HepG2 (cell line): ENCODE measurements around the gene RNFT1. TPM values are rescaled to one million over a fixed set of nuclear protein-coding genes. Genes with fewer than 3 reads are reported as not detected.

Source experiments
- MYC ChIP-seq: sonication (generic); formaldehyde crosslinking; IDR thresholded peaks from 2 replicates; pipeline ENCODE4 v1.9.0; 2021; ENCODE audit warnings: missing genetic modification reagents, borderline replicate concordance
- NAIF1 ChIP-seq: sonication (generic); formaldehyde crosslinking; IDR thresholded peaks from 2 replicates; pipeline ENCODE4 v1.5.0; 2020; ENCODE audit warnings: mild to moderate bottlenecking, missing genetic modification reagents, borderline replicate concordance
- RFX5 ChIP-seq: IDR thresholded peaks from 2 replicates; pipeline ENCODE4 v1.6.1; 2011; ENCODE audit warnings: low read depth, low read length, improper control_type of control experiment
- SMYD3 ChIP-seq: sonication (generic); formaldehyde crosslinking; IDR thresholded peaks from 2 replicates; pipeline ENCODE4 v1.8.1; 2023; ENCODE audit warnings: mild to moderate bottlenecking, missing genetic modification reagents
- TCF7 ChIP-seq: sonication (generic); IDR thresholded peaks from 2 replicates; pipeline ENCODE4 v1.6.1; 2016; ENCODE audit warnings: antibody characterized with exemption, low read depth
- ZBTB8A ChIP-seq: sonication (generic); formaldehyde crosslinking; IDR thresholded peaks from 2 replicates; pipeline ENCODE4 v1.4.0; 2020; ENCODE audit warnings: mild to moderate bottlenecking, low read depth, missing genetic modification reagents, borderline replicate concordance
- ZEB1 ChIP-seq: IDR thresholded peaks from 2 replicates; pipeline ENCODE4 v1.6.1; 2012; ENCODE audit warnings: mild to moderate bottlenecking, low read depth, inconsistent platforms; ENCODE audit not compliant: insufficient replicate concordance
- ZKSCAN8 ChIP-seq: IDR thresholded peaks from 2 replicates; pipeline ENCODE4 v1.6.1; 2016; ENCODE audit warnings: borderline replicate concordance, missing genetic modification reagents, missing compliant biosample characterization
- ZNF33A ChIP-seq: sonication (generic); formaldehyde crosslinking; IDR thresholded peaks from 2 replicates; pipeline ENCODE4 v1.5.1; 2020; ENCODE audit warnings: missing genetic modification reagents, mild to moderate bottlenecking, moderate library complexity, borderline replicate concordance
- ZNF552 ChIP-seq: sonication (generic); formaldehyde crosslinking; IDR thresholded peaks from 2 replicates; pipeline ENCODE4 v1.9.0; 2022; ENCODE audit warnings: missing genetic modification reagents, mild to moderate bottlenecking, borderline replicate concordance
- ZNF761 ChIP-seq: sonication (generic); formaldehyde crosslinking; conservative IDR thresholded peaks from 2 replicates; pipeline ENCODE4 v1.4.0; 2020; ENCODE audit warnings: mild to moderate bottlenecking, missing genetic modification reagents
- ZNF891 ChIP-seq: sonication (generic); formaldehyde crosslinking; IDR thresholded peaks from 2 replicates; pipeline ENCODE4 v1.5.0; 2020; ENCODE audit warnings: mild to moderate bottlenecking, missing genetic modification reagents
- ZSCAN12 ChIP-seq: sonication (generic); formaldehyde crosslinking; IDR thresholded peaks from 2 replicates; pipeline ENCODE4 v1.9.0; 2021; ENCODE audit warnings: mild to moderate bottlenecking, missing genetic modification reagents
- ZSCAN20 ChIP-seq: sonication (generic); formaldehyde crosslinking; IDR thresholded peaks from 2 replicates; pipeline ENCODE4 v1.4.0; 2020; ENCODE audit warnings: missing genetic modification reagents, mild to moderate bottlenecking, borderline replicate concordance
- polyA plus RNA-seq, 8 experiments: library from polyadenylated mRNA; depleted of rRNA in 3 of 8; stranded (reverse) in 7 of 8; unstranded in 1 of 8; fragments of >200 nt; fragmentation: Illumina TruSeq in 4 of 8; extraction: Trizol in 4 of 8; gene quantifications; 2 replicates each; pipeline versions ENCODE4 v1.2.1 to v1.2.3, GENCODE V29; 2011 to 2016; ENCODE audit warnings: low read depth in 4 of 8, missing spikeins in 1 of 8, mixed read lengths in 1 of 8; ENCODE audit not compliant: insufficient read depth in 1 of 8
- total RNA-seq, 5 experiments: library from RNA; depleted of rRNA; stranded (reverse); fragments of >200 nt; fragmentation: Illumina TruSeq; extraction: Trizol; gene quantifications; 2 replicates each; pipeline ENCODE4 v1.2.3, GENCODE V29; 2016; ENCODE audit warnings: low read depth in 1 of 5
- TF ChIP-seq, protein P1 (sequence below): sonication (generic); formaldehyde crosslinking; IDR thresholded peaks from 2 replicates; pipeline ENCODE4 v1.4.0; 2020; ENCODE audit warnings: missing genetic modification reagents, borderline replicate concordance
- TF ChIP-seq, protein P2 (sequence below): sonication (generic); formaldehyde crosslinking; IDR thresholded peaks from 2 replicates; pipeline ENCODE4 v1.4.0; 2020; ENCODE audit warnings: missing genetic modification reagents, borderline replicate concordance
- TF ChIP-seq, protein P3 (sequence below): sonication (generic); formaldehyde crosslinking; IDR thresholded peaks from 2 replicates; pipeline ENCODE4 v1.4.0; 2020; ENCODE audit warnings: mild to moderate bottlenecking, missing genetic modification reagents
- TF ChIP-seq, protein P4 (sequence below): sonication (generic); formaldehyde crosslinking; IDR thresholded peaks from 2 replicates; pipeline ENCODE4 v1.8.0; 2022; ENCODE audit warnings: mild to moderate bottlenecking, missing genetic modification reagents, borderline replicate concordance

RNFT1 gene
- total and polyA plus RNA-seq, 2 of the 13 experiments (the other 11 are each of a cell fraction or from before 2014, with no cell fraction given) = 19.1 to 22.1 TPM

DNA sequence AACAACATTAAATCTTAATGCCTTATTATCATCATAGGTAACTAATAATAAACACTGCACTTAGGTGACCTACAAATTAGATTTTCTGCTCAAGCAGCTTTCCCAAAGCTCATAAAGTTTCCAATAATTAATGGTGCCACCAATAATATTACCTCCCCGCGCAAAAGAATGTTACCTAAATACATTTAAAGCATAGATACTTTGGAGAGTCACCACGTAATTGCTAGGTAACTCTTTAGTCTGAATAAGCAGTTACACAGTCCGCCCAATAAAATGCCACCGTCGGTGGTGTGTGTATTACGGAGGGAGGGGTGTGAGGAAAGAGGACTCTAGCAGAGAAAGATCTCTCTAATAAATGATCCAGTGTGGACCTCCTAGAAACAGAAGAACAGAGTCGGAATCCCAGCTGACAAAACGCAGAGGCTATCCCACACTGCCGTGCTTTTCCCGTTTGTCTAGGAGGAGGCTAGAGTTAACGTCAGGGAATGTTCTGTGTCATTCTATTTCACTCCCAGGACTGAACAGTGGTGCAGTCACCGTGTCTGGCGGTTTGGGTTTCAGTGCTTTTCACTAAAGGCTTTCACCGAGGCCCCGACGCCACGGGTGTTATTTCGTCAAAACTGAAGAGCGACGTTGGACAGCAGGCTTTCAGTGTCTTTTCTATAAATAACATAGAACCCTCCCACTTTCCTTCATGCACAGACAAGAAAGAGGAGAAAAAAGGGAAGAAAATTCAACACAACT, 630 bp downstream of the RNFT1 start (continued):
- TF ChIP-seq, protein P1, sequence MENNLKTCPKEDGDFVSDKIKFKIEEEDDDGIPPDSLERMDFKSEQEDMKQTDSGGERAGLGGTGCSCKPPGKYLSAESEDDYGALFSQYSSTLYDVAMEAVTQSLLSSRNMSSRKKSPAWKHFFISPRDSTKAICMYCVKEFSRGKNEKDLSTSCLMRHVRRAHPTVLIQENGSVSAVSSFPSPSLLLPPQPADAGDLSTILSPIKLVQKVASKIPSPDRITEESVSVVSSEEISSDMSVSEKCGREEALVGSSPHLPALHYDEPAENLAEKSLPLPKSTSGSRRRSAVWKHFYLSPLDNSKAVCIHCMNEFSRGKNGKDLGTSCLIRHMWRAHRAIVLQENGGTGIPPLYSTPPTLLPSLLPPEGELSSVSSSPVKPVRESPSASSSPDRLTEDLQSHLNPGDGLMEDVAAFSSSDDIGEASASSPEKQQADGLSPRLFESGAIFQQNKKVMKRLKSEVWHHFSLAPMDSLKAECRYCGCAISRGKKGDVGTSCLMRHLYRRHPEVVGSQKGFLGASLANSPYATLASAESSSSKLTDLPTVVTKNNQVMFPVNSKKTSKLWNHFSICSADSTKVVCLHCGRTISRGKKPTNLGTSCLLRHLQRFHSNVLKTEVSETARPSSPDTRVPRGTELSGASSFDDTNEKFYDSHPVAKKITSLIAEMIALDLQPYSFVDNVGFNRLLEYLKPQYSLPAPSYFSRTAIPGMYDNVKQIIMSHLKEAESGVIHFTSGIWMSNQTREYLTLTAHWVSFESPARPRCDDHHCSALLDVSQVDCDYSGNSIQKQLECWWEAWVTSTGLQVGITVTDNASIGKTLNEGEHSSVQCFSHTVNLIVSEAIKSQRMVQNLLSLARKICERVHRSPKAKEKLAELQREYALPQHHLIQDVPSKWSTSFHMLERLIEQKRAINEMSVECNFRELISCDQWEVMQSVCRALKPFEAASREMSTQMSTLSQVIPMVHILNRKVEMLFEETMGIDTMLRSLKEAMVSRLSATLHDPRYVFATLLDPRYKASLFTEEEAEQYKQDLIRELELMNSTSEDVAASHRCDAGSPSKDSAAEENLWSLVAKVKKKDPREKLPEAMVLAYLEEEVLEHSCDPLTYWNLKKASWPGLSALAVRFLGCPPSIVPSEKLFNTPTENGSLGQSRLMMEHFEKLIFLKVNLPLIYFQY (CRISPR knock-in tag) = no peak
- TF ChIP-seq ZSCAN12 (CRISPR knock-in tag) (0 out of 2 replicates have a peak, but pooled peaks have one; percentile 44), MYC (no peak), NAIF1 (CRISPR knock-in tag) (0 out of 2 replicates have a peak, but pooled peaks have one; percentile 36), TCF7 (no peak), ZBTB8A (CRISPR knock-in tag) (no peak), SMYD3 (CRISPR knock-in tag) (no peak), ZEB1 (no peak), ZNF33A (CRISPR knock-in tag) (no peak), ZKSCAN8 (0 out of 2 replicates have a peak, but pooled peaks have one; percentile 1), ZNF761 (CRISPR knock-in tag) (no peak), ZSCAN20 (CRISPR knock-in tag) (no peak), ZNF891 (CRISPR knock-in tag) (0 out of 2 replicates have a peak, but pooled peaks have one; percentile 7), RFX5 (no peak), ZNF552 (CRISPR knock-in tag) (no peak)
- TF ChIP-seq, protein P2, sequence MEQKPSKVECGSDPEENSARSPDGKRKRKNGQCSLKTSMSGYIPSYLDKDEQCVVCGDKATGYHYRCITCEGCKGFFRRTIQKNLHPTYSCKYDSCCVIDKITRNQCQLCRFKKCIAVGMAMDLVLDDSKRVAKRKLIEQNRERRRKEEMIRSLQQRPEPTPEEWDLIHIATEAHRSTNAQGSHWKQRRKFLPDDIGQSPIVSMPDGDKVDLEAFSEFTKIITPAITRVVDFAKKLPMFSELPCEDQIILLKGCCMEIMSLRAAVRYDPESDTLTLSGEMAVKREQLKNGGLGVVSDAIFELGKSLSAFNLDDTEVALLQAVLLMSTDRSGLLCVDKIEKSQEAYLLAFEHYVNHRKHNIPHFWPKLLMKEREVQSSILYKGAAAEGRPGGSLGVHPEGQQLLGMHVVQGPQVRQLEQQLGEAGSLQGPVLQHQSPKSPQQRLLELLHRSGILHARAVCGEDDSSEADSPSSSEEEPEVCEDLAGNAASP (CRISPR knock-in tag) = no peak
- TF ChIP-seq, protein P3, sequence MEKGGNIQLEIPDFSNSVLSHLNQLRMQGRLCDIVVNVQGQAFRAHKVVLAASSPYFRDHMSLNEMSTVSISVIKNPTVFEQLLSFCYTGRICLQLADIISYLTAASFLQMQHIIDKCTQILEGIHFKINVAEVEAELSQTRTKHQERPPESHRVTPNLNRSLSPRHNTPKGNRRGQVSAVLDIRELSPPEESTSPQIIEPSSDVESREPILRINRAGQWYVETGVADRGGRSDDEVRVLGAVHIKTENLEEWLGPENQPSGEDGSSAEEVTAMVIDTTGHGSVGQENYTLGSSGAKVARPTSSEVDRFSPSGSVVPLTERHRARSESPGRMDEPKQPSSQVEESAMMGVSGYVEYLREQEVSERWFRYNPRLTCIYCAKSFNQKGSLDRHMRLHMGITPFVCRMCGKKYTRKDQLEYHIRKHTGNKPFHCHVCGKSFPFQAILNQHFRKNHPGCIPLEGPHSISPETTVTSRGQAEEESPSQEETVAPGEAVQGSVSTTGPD (CRISPR knock-in tag) = no peak
- TF ChIP-seq, protein P4, sequence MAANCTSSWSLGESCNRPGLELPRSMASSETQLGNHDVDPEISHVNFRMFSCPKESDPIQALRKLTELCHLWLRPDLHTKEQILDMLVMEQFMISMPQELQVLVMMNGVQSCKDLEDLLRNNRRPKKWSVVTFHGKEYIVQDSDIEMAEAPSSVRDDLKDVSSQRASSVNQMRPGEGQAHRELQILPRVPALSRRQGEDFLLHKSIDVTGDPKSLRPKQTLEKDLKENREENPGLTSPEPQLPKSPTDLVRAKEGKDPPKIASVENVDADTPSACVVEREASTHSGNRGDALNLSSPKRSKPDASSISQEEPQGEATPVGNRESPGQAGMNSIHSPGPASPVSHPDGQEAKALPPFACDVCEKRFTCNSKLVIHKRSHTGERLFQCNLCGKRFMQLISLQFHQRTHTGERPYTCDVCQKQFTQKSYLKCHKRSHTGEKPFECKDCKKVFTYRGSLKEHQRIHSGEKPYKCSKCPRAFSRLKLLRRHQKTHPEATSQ (CRISPR knock-in tag) = no peak
